ENCODE results near the gene IFIT1B. TPM values are rescaled to one million over a fixed set of nuclear protein-coding genes. Genes with fewer than 3 reads are reported as not detected.

Gene IFIT1B
- total RNA-seq, 2 donors from 2014 or later, result not detected

DNA sequence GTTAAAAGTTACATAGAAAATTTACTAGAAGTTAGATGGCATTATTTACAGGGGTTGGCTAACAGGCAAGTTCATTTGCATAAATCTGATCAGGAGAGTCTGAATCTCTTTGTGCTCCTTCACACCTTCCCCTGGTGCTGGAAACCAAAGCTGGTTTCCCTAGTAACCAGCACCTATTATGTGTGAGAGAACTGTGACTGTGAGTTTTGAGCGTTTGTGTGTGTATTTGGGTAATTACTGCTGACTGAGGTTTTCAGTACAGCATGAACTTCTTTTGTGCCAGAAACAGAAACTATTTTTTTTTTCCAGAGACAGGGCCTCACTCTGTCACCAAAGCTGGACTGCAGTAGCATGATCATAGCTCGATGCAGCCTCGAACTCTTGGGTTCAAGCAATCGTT is 10.3 kb upstream of the IFIT1B start:
- no peaks in the 10 kb centered on the region for H3K9me3 ChIP-seq
- ATAC-seq (ENCODE audit: insufficient number of reproducible peaks, low FRiP score, low read depth), result peak; percentile 29
- TF ChIP-seq, protein P1, sequence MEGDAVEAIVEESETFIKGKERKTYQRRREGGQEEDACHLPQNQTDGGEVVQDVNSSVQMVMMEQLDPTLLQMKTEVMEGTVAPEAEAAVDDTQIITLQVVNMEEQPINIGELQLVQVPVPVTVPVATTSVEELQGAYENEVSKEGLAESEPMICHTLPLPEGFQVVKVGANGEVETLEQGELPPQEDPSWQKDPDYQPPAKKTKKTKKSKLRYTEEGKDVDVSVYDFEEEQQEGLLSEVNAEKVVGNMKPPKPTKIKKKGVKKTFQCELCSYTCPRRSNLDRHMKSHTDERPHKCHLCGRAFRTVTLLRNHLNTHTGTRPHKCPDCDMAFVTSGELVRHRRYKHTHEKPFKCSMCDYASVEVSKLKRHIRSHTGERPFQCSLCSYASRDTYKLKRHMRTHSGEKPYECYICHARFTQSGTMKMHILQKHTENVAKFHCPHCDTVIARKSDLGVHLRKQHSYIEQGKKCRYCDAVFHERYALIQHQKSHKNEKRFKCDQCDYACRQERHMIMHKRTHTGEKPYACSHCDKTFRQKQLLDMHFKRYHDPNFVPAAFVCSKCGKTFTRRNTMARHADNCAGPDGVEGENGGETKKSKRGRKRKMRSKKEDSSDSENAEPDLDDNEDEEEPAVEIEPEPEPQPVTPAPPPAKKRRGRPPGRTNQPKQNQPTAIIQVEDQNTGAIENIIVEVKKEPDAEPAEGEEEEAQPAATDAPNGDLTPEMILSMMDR (IDR thresholded peaks at IDR 0.05), result no peak

DNA sequence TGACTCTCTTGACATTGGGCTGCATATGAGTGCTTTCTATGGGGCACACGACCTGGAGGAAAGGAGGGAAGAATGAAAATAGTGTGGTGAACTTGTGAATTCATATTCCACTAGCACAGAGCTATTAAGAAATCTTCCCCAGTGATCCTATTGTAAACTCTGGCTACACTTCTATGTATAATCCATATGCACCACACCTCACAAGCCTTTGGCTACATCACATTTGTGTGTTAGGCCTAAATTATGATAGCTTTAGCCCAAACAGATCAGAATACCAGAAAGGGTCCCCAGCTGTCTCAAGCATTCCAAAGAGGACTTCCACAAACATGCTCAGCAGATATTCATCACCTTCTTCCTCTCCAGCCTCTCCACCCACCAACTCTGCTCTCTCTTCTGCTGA is 9.7 kb upstream of the IFIT1B start:
- no peaks in the 10 kb centered on the region for H3K27me3 ChIP-seq (replicated peaks; ENCODE audit: insufficient read depth)
- H3K36me3 ChIP-seq, result no peaks in the 10 kb centered on the region
- H3K4me3 ChIP-seq, result no peak overlapping the region
- H3K9me3 ChIP-seq, result no peaks in the 10 kb centered on the region
- TF ChIP-seq, protein P1 (IDR thresholded peaks at IDR 0.05), result no peak
- H3K4me1 ChIP-seq (ENCODE audit: control insufficient read depth in 1 of 2, low read depth in 2 of 2), result peaks cover 15 to 36% of the 10 kb centered on the region in 2 donors
- no peak overlapping the region for H3K27ac ChIP-seq
- DNase-seq (ENCODE audit: low spot score), result no peak
- no peak for ATAC-seq (ENCODE audit: insufficient number of reproducible peaks, low FRiP score, low read depth)

More for the DNA sequence above, 10.3 kb upstream of the IFIT1B start:
- Histone ChIP-seq H3K4me3 (no peak overlapping the region), H3K27ac (peak overlapping the region in 1 of 2 donors; percentile 25), H3K36me3 (no peaks in the 10 kb centered on the region), H3K4me1 (ENCODE audit: control insufficient read depth in 1 of 2, low read depth in 2 of 2) (peaks cover 15 to 36% of the 10 kb centered on the region in 2 donors), H3K27me3 (replicated peaks; ENCODE audit: insufficient read depth) (no peaks in the 10 kb centered on the region)
- no peak for DNase-seq (ENCODE audit: low spot score)

DNA sequence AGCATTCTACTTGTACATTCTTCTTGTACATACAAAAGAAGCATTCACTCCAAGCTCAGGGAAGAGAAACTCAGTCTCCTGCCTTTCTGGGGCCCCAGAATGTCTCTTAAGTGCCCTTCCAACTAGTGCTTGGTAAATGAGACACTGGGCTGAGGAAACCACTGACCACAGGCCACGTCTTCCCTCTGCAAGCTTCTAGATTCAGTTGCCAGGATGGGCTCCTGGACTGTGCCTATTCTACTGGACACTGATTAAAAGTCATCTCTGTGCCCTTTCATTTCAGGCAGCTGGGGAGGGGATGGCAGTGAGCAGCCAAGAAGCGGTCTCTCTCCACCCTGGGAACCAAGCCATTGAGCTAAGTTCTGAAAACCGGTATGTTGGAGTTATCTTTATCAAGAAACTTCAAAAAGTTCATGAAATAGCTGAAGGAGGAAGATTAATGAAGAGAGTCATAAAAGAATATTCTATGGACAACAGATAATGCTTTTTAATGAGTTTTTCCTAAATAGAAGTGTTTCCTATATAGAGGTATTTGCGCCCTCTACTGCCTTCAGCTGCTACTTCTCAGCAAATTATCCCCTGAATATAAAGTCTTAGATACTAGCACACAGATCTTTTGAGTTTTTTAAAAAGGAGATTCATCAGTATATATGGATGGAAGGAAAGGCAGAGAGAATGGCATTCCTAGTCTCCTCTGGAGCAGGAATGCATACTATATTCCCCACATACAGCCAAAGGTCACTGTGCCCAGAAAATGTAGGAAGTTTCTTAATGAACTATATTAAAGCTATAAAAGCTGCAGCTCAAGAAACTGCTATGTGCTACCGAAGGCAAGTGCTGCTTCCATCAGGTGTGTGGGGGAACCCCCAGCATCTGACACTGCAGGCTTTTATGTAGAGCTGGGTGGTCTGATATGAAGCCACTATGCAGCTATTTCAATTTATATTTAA is 8.4 kb upstream of the IFIT1B start:
- H3K27me3 ChIP-seq (replicated peaks; ENCODE audit: insufficient read depth), result no peaks in the 10 kb centered on the region
- no peak for DNase-seq (ENCODE audit: low spot score)
- no peak overlapping the region for H3K4me3 ChIP-seq
- no peak overlapping the region for H3K27ac ChIP-seq
- ATAC-seq (ENCODE audit: insufficient number of reproducible peaks, low FRiP score, low read depth), result no peak
- peaks cover 9 to 39% of the 10 kb centered on the region in 2 donors for H3K4me1 ChIP-seq (ENCODE audit: control insufficient read depth in 1 of 2, low read depth in 2 of 2)
- TF ChIP-seq, protein P1 (IDR thresholded peaks at IDR 0.05), result no peak
- no peaks in the 10 kb centered on the region for H3K9me3 ChIP-seq
- no peaks in the 10 kb centered on the region for H3K36me3 ChIP-seq

DNA sequence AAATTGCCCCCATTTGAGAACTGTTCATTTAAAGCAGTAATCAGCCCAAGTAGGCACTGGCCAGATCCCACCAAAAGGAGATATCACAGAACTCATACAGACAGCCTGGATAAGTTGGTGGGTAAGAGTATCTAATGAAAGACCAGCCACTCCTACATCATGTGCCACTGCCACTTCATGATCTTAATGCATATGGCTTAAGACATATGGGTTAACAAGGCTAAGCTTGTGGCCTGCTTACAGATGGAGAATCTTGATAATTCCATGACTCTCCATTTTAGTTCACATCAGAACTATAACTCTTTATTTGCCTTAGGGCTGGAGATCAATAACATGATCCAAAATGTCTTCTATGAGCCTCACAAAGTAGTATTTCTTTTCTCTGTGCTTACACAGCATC is 6.8 kb upstream of the IFIT1B start:
- Histone ChIP-seq H3K4me3 (no peak overlapping the region), H3K36me3 (no peaks in the 10 kb centered on the region), H3K4me1 (ENCODE audit: control insufficient read depth in 1 of 2, low read depth in 2 of 2) (peaks cover 16 to 41% of the 10 kb centered on the region in 2 donors), H3K27me3 (replicated peaks; ENCODE audit: insufficient read depth) (no peaks in the 10 kb centered on the region), H3K9me3 (no peaks in the 10 kb centered on the region), H3K27ac (no peak overlapping the region)
- DNase-seq (ENCODE audit: low spot score) (no peak), ATAC-seq (ENCODE audit: insufficient number of reproducible peaks, low FRiP score, low read depth) (no peak)
- TF ChIP-seq, protein P1 (IDR thresholded peaks at IDR 0.05), result no peak

DNA sequence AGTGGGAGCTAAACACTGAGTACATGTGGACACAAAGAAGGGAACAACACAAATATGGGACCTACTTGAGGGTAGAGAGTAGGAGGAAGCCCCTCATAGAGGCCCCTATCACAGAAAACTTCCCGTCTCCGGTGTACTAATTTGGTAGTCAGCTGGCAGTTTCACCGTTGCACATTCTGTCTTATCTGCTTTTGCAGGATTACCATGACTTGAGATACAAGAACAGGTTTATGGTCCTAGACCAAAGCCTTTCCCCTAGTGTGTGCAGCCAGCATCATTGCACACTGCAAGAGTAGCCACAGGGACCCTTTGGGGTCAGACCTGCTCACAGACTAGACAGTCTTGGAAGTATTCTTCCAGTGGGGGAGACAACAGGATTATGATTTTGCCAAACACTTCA is 5.9 kb upstream of the IFIT1B start:
- peaks cover 16 to 41% of the 10 kb centered on the region in 2 donors for H3K4me1 ChIP-seq (ENCODE audit: control insufficient read depth in 1 of 2, low read depth in 2 of 2)

More for the DNA sequence above, 5.9 kb upstream of the IFIT1B start:
- Histone ChIP-seq H3K9me3 (no peaks in the 10 kb centered on the region), H3K27me3 (replicated peaks; ENCODE audit: insufficient read depth) (no peaks in the 10 kb centered on the region), H3K27ac (no peak overlapping the region), H3K4me3 (no peak overlapping the region), H3K36me3 (no peaks in the 10 kb centered on the region)
- ATAC-seq (ENCODE audit: insufficient number of reproducible peaks, low FRiP score, low read depth) (no peak), DNase-seq (ENCODE audit: low spot score) (no peak)
- TF ChIP-seq, protein P1 (IDR thresholded peaks at IDR 0.05), result no peak

Measured in thoracic aorta (tissue), 2 donors.